ENCODE data around the gene MAST3.

The MAST3 gene

GRCh38 chr19:18109733-18110608, 12.4 kb downstream of the MAST3 start:
- peak; percentile 73 for ATAC-seq (replicated peaks)
- peaks cover 6% of the 10 kb centered on the region for H3K36me3 Mint-ChIP-seq (ENCODE audit: insufficient read depth)
- no peaks in the 10 kb centered on the region for H3K9me3 Mint-ChIP-seq
- peak overlapping the region; percentile 70 to 82 for H3K27ac Mint-ChIP-seq
- peak overlapping the region; percentile 72 to 79 for H3K4me3 Mint-ChIP-seq
- peaks cover 15 to 19% of the 10 kb centered on the region in 2 donors for H3K4me1 Mint-ChIP-seq (ENCODE audit: low read depth in 2 of 2)
- DNase-seq: peak in 2 of 3 experiments; percentile 17 to 36
- H3K27me3 Mint-ChIP-seq: no peaks in the 10 kb centered on the region

- Mint-ChIP-seq H3K4me3 (peak overlapping the region; percentile 58 to 65), H3K9me3 (no peaks in the 10 kb centered on the region), H3K27me3 (no peaks in the 10 kb centered on the region), H3K36me3 (ENCODE audit: insufficient read depth) (peaks cover 9% of the 10 kb centered on the region), H3K4me1 (ENCODE audit: low read depth in 2 of 2) (peaks cover 15 to 23% of the 10 kb centered on the region in 2 donors), H3K27ac (peak overlapping the region in 1 of 2 donors; percentile 54)
- peak; percentile 15 for ATAC-seq (replicated peaks)
- no peak for DNase-seq
Observed at GRCh38 chr19:18110609-18111232, 13.1 kb downstream of the MAST3 start.

GRCh38 chr19:18112989-18113478, 15.5 kb downstream of the MAST3 start:
- ATAC-seq (replicated peaks): peak; percentile 27
- peaks cover 20 to 29% of the 10 kb centered on the region in 2 donors for H3K4me1 Mint-ChIP-seq (ENCODE audit: low read depth in 2 of 2)
- H3K9me3 Mint-ChIP-seq: no peaks in the 10 kb centered on the region
- no peak overlapping the region for H3K4me3 Mint-ChIP-seq
- H3K27ac Mint-ChIP-seq: no peak overlapping the region
- peak; percentile 64 to 71 (median 67) for DNase-seq
- no peaks in the 10 kb centered on the region for H3K27me3 Mint-ChIP-seq
- H3K36me3 Mint-ChIP-seq (ENCODE audit: insufficient read depth): peaks cover 14% of the 10 kb centered on the region

- no peak for ATAC-seq (replicated peaks)
- H3K9me3 Mint-ChIP-seq: no peaks in the 10 kb centered on the region
- no peak overlapping the region for H3K4me3 Mint-ChIP-seq
- H3K4me1 Mint-ChIP-seq (ENCODE audit: low read depth in 2 of 2): peaks cover 23 to 35% of the 10 kb centered on the region in 2 donors
- no peak for DNase-seq
- peaks cover 14% of the 10 kb centered on the region for H3K36me3 Mint-ChIP-seq (ENCODE audit: insufficient read depth)
- no peak overlapping the region for H3K27ac Mint-ChIP-seq
- H3K27me3 Mint-ChIP-seq: no peaks in the 10 kb centered on the region
Observed at GRCh38 chr19:18113827-18114226, 16.2 kb downstream of the MAST3 start.

GRCh38 chr19:18114483-18114882, 16.9 kb downstream of the MAST3 start:
- peaks cover 14% of the 10 kb centered on the region for H3K36me3 Mint-ChIP-seq (ENCODE audit: insufficient read depth)
- ATAC-seq (replicated peaks) (no peak), DNase-seq (no peak)
- H3K4me3 Mint-ChIP-seq: no peak overlapping the region
- no peaks in the 10 kb centered on the region for H3K9me3 Mint-ChIP-seq
- H3K4me1 Mint-ChIP-seq (ENCODE audit: low read depth in 2 of 2): peaks cover 23 to 37% of the 10 kb centered on the region in 2 donors
- no peaks in the 10 kb centered on the region for H3K27me3 Mint-ChIP-seq
- no peak overlapping the region for H3K27ac Mint-ChIP-seq

GRCh38 chr19:18117364-18117691, 19.8 kb downstream of the MAST3 start:
- DNase-seq: no peak
- no peaks in the 10 kb centered on the region for H3K9me3 Mint-ChIP-seq
- H3K27ac Mint-ChIP-seq: peak overlapping the region; percentile 90 to 91
- H3K4me3 Mint-ChIP-seq: peak overlapping the region; percentile 80 to 92
- peaks cover 25% of the 10 kb centered on the region for H3K36me3 Mint-ChIP-seq (ENCODE audit: insufficient read depth)
- H3K27me3 Mint-ChIP-seq: no peaks in the 10 kb centered on the region
- ATAC-seq (replicated peaks): no peak
- peaks cover 29 to 43% of the 10 kb centered on the region in 2 donors for H3K4me1 Mint-ChIP-seq (ENCODE audit: low read depth in 2 of 2)

GRCh38 chr19:18117692-18118378, 20.3 kb downstream of the MAST3 start:
- ATAC-seq (replicated peaks) (peak; percentile 80), DNase-seq (peak; percentile 95 to 98 (median 96))
- peaks cover 27 to 41% of the 10 kb centered on the region in 2 donors for H3K4me1 Mint-ChIP-seq (ENCODE audit: low read depth in 2 of 2)
- H3K9me3 Mint-ChIP-seq: no peaks in the 10 kb centered on the region
- H3K36me3 Mint-ChIP-seq (ENCODE audit: insufficient read depth): peaks cover 30% of the 10 kb centered on the region
- H3K27ac Mint-ChIP-seq: peak overlapping the region; percentile 95 to 98
- H3K27me3 Mint-ChIP-seq: no peaks in the 10 kb centered on the region
- H3K4me3 Mint-ChIP-seq: peak overlapping the region; percentile 85 to 92

GRCh38 chr19:18118420-18119012, 20.9 kb downstream of the MAST3 start:
- peak overlapping the region; percentile 85 to 92 for H3K4me3 Mint-ChIP-seq
- peaks cover 36% of the 10 kb centered on the region for H3K36me3 Mint-ChIP-seq (ENCODE audit: insufficient read depth)
- H3K9me3 Mint-ChIP-seq: no peaks in the 10 kb centered on the region
- peaks cover 25 to 38% of the 10 kb centered on the region in 2 donors for H3K4me1 Mint-ChIP-seq (ENCODE audit: low read depth in 2 of 2)
- no peaks in the 10 kb centered on the region for H3K27me3 Mint-ChIP-seq
- DNase-seq: no peak
- no peak for ATAC-seq (replicated peaks)
- peak overlapping the region; percentile 95 to 98 for H3K27ac Mint-ChIP-seq

- Mint-ChIP-seq H3K36me3 (ENCODE audit: insufficient read depth) (peaks cover 38% of the 10 kb centered on the region), H3K27ac (peak overlapping the region; percentile 95 to 98), H3K9me3 (no peaks in the 10 kb centered on the region), H3K27me3 (no peaks in the 10 kb centered on the region), H3K4me3 (peak overlapping the region; percentile 85 to 92), H3K4me1 (ENCODE audit: low read depth in 2 of 2) (peaks cover 25 to 38% of the 10 kb centered on the region in 2 donors)
- peak; percentile 54 for ATAC-seq (replicated peaks)
- peak in 2 of 3 experiments; percentile 41 to 47 for DNase-seq
Observed at GRCh38 chr19:18119013-18119716, 21.6 kb downstream of the MAST3 start.

GRCh38 chr19:18119717-18120105, 22.1 kb downstream of the MAST3 start:
- DNase-seq: peak; percentile 59 to 62 (median 60)
- peaks cover 43% of the 10 kb centered on the region for H3K36me3 Mint-ChIP-seq (ENCODE audit: insufficient read depth)
- peak overlapping the region; percentile 85 to 92 for H3K4me3 Mint-ChIP-seq

GRCh38 chr19:18120127-18120526, 22.5 kb downstream of the MAST3 start:
- ATAC-seq (replicated peaks): no peak
- peak overlapping the region; percentile 85 to 92 for H3K4me3 Mint-ChIP-seq
- H3K9me3 Mint-ChIP-seq: no peaks in the 10 kb centered on the region
- H3K4me1 Mint-ChIP-seq (ENCODE audit: low read depth in 2 of 2): peaks cover 25 to 32% of the 10 kb centered on the region in 2 donors
- DNase-seq: no peak
- peak overlapping the region; percentile 95 to 98 for H3K27ac Mint-ChIP-seq
- peaks cover 43% of the 10 kb centered on the region for H3K36me3 Mint-ChIP-seq (ENCODE audit: insufficient read depth)
- no peaks in the 10 kb centered on the region for H3K27me3 Mint-ChIP-seq

More at GRCh38 chr19:18119717-18120105, 22.1 kb downstream of the MAST3 start:
- Mint-ChIP-seq H3K27ac (peak overlapping the region; percentile 95 to 98), H3K9me3 (no peaks in the 10 kb centered on the region), H3K4me1 (ENCODE audit: low read depth in 2 of 2) (peaks cover 25 to 36% of the 10 kb centered on the region in 2 donors), H3K27me3 (no peaks in the 10 kb centered on the region)
- peak; percentile 67 for ATAC-seq (replicated peaks)

GRCh38 chr19:18121166-18121565, 23.6 kb downstream of the MAST3 start:
- ATAC-seq (replicated peaks): no peak
- H3K4me3 Mint-ChIP-seq: peak overlapping the region in 1 of 2 donors; percentile 85
- peak overlapping the region; percentile 95 to 98 for H3K27ac Mint-ChIP-seq
- H3K9me3 Mint-ChIP-seq: no peaks in the 10 kb centered on the region
- H3K4me1 Mint-ChIP-seq (ENCODE audit: low read depth in 2 of 2): peaks cover 25 to 28% of the 10 kb centered on the region in 2 donors
- peaks cover 52% of the 10 kb centered on the region for H3K36me3 Mint-ChIP-seq (ENCODE audit: insufficient read depth)
- DNase-seq: no peak
- no peaks in the 10 kb centered on the region for H3K27me3 Mint-ChIP-seq
